Activated T-cell treated with anti-CD3 and anti-CD28 coated beads for 4 hours (primary cell): ENCODE results near the gene ANKFN1.

Experiments
- DNase-seq: peaks from one replicate; pipeline ENCODE4 v3.0.0-alpha.2; 2020

Gene ANKFN1

DNA sequence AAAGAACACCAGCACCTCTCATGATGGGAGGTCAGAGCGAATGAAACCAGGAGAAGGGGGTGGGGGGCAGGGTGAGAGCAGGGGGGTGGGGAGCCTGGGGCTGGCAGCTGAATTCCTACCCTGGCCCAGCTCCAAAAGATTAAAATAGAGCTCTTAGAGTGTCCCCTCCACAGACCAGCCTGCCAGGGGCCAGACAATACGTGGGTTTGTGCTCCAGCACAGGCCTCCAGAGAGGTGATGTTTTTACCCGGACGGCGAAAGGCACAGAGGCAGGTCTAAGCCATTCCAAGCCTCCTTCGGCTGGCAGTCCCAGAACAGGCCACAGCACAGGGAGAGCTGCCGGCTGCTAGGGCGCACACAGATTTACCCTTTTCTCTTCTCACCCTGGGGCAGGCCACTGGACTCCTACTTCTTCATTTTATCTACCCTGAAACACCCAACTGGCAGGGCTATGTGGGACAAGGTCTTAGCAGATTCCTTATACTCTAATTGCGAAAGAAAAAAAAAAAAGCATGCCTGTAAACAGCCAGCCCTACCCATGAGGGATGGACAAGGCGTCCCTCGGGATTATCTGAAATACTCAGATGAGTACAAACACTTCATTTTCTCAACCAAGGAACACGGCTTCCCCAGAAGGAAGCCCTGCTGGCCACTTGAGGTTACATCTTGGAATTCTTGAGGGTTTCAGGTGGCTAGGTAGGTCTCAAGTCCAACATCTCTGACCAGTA, 368.3 kb downstream of the ANKFN1 start:
- no peak for DNase-seq

DNA sequence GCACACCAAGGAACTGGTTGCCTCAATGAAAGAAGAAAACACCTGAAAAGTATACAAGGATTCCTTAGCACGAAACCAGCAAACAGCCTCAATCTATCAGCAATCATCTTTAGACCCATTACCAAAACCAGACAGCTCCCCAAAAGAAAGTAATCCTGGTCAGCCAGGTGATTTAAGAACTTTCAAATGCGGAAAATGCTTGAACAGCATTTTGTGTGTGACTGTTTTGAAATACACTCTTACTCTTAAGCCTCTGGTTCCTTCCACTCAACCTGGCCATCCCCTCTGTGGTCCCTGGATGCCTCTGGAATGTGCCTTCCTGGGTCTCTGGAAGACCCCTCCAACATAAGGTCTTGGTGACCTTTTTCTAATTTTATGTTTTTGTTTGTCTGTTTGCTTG, 369.8 kb downstream of the ANKFN1 start:
- DNase-seq, result no peak

DNA sequence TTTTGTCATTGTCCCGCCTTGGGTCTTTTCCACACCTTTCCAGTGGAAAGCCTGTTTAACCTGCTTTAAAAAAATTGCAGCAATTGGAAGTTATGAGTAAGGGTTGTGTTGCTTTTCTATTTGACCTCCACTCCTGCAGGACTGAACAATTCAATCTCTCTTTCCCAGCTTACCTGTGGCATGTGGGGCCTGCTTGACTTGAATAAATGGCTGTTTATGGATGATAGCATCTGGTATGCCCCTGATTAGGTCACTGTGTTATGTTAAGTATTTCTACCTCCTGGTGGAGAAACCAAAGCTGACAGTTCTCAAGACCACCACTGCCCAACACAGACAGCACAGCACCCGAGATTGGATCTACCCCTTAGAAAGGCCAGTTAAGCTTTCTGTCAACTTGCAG, 375.4 kb downstream of the ANKFN1 start:
- DNase-seq, result no peak

DNA sequence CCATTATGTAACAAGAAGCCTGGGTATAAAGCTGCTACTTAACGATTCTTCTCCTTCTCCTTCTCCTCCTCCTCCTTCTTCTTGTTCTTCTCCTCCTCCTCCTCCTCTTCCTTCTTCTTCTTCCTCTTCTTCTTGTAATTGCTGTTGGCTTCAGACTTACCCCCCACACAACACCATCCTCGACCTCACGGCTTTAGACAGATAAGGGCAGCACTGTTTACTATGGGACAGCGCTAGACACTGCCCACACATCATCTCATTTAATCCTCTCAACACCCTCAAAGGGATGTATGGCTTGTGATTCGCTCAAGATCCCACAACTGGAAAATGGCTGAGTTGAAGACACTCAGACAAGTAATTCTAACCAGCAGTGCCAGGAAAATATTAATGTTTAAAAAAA, 379.7 kb downstream of the ANKFN1 start:
- no peak for DNase-seq

DNA sequence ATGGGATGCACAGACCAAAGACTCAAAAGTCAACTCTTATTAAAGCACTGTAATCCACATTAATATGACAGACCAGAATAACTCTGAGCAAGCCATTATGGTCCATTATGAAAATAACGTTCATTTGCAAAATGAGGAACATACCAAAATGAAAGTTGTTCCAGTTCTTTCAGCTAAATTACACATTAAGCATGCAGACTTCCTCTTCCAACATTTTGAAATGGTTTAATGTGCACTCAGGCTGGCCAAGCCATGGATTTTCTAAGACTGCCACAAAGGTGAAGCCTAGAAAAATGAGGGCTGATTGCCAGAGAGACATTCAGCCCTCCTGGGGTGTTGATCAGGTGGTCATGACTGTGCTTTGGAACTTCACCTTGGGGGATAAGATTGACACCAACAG, 383.5 kb downstream of the ANKFN1 start:
- DNase-seq, result no peak

DNA sequence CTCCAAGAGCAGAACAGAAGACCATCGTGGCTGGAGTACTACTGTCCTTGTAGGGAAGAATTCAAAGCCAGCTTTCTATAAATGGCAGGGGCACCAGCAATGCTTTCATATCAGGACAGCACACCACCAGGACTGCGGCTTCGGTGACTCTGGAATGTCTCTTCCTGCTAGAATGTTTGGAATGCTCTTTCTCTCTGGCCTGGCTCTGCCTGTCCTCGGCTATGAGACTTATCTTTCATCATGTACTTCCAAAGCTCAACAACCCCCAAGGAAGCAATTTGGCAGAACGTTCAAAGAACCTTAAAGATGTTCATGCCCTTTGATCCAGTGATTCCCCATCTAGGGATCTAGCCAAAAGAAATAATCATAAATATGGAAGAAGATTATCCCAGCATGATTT, 387.6 kb downstream of the ANKFN1 start:
- no peak for DNase-seq

DNA sequence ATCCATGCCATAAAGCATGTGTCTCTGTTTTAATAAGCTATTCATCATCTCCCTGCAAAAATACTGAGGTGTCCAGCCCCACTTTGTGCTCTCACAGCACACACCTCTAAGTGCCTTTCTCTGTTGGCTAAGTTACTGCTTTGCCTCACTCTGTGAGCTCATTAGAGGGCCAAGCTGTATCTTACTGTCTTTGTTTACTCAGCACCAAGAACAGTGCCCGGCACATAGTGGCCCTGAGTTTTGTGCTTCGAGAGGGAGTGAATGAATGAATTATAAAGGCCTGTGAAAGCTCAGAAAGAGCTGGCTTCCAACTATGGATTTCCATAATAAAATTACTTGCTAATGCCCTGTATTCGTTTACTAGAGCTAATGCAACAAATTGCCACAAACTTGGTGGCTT, 390.0 kb downstream of the ANKFN1 start:
- DNase-seq, result no peak

DNA sequence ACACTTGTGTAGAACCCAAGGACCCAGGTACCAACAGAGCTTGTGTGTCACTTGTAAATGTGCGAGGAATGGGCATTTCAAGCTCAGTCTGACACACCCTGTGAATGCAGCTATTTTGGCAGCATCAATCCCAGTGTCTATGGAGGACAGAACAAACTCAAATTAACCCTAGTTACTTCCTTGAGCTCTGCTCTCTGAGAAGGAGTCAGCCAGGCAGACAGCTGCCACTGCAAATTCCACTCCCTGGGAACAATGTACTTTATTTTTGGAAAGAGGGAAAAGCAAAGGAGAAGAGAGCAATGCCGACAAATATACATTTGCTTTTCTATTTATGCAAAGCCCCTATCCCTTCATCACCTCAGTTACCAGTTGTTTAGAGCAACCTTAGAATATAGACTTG, 391.8 kb downstream of the ANKFN1 start:
- no peak for DNase-seq

DNA sequence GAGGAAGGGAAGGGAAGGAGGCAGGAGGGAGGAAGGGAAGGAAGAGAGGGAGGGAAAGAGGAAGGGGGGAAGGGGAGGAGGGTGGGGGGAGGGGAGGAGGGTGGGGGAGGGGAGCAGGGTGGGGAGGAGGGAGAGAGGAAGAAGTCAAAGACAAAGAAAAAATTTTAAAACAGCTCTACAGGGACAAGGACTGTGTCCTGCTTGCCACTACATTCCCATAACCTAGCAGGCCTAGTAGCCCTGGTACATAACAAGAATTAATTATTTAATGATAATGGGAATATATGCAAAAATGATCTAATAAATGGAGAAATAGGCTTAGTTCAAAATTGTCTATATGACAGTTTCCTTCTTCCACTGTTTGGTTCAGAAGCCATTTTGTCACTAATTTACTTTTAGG, 392.7 kb downstream of the ANKFN1 start:
- no peak for DNase-seq

DNA sequence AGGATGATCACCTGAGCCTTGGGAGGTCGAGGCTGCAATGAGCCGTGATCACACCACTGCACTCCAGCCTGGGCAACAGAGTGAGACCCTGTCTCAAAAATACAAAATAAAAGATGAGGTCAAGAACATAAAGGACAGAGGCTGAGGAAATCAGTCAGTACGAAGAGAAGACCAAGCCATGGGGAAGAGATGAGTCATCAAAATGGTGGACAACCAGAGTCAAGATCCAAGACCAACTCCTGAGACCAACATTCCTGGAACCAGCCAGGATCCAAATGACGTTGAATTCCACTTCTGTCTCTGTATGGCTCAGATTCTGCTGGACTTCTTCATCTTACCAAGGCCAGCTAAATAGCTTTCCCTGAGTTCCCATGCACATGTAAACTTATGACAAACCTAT, 395.4 kb downstream of the ANKFN1 start:
- no peak for DNase-seq

DNA sequence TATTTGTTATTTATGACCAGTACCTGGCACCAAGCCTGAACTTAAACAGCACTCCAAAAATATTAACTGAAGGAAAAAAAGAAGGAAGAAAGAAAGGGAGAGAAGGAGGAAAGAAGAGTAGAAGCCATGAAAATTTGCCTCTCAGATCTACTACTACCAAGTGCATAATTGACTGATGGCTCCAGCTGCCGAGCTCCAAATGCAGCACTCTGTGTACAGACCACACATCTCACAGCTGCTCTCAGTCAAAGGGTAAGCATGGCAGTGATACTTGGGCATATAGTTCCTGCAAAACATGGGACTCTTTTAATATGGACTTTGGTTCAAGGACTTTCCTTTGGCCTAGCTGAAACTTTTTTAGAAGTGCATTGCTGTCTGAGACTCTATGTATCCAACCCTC, 396.2 kb downstream of the ANKFN1 start:
- DNase-seq, result no peak

DNA sequence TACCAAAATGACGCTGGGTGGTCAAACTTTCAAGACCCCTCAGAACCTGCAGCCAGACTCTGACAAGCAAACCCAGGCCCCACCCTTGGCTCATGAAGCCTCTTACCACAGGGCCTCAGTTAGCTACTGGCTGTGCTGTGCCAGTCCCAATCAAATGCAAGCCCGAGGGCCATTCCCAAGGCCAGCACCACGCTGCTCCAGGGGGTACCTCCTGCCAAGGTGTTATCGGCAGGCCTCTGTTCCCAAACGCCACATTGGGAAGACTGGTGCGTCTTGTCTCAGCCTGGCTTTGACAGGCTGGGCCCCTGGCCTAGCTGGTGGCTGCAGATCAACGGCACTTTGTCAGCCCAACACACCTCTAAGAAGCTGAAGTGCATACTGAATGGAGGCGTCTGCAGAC, 404.4 kb downstream of the ANKFN1 start:
- DNase-seq, result no peak

DNA sequence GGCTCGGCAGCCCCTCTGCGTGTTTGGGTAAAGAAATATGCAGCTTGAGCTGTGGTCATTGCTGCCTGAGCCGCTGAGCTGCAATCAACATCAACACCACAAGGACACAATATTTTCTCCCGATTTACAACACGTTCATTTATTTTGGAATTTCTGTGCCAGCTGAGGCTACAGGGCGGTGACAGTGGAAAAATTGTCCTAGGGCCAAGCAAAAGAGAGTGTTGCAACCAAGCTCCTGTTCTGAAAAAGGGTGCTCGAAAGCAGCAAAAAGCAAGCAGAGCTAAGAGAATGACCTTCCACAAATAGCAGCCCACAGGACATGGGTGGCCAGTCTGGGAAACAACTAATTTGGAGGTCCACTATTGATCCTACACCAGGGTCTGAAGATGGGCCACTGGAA, 404.8 kb downstream of the ANKFN1 start:
- no peak for DNase-seq
